HepG2 (cell line): ENCODE data around the gene CNNM4. TPM values are rescaled to one million over a fixed set of nuclear protein-coding genes. Genes with fewer than 3 reads are reported as not detected.
A peak's percentile ranks its signal among the peaks of the same experiment; 100 is the strongest.

Experiments used
- ATAC-seq: fragments of 200-7000 bp; cut with Tn5 transposase; 3 replicates; pipeline ENCODE4 v1.9.1; 2020; ENCODE audit warnings: mild to moderate bottlenecking, moderate library complexity
- BruUV-seq: library from RNA; stranded (reverse); fragments of 400-500 nt; replicated peaks from 2 replicates; lab custom pipeline; 2021; lab: Mats Ljungman, UMichigan
- CTCF ChIA-PET: fragments of 300-600 bp; formaldehyde crosslinking; extraction: SDS; loops from one replicate; lab custom pipeline; 2021; ENCODE audit warnings: low total read pairs, inconsistent platforms, low intra/inter-chr PET ratio; lab: Yijun Ruan, JAX
- POLR2A ChIA-PET: fragments of 350-600 bp; sonication (Branson Sonifier 250); formaldehyde crosslinking; loops from one replicate; lab custom pipeline; 2020; ENCODE audit warnings: antibody characterized with exemption, inconsistent platforms; lab: Yijun Ruan, JAX
- DNase-seq: peaks from one replicate; pipeline ENCODE4 v3.0.0-alpha.2; 2015; ENCODE audit warnings: low spot score
- FAIRE-seq: peaks from 3 replicates; lab custom pipeline; 2011; peaks lifted over from hg19 to GRCh38; lab: Jason Lieb, UNC
- H2AFZ ChIP-seq: one replicate; pipeline ENCODE4 v1.6.1; 2011; ENCODE audit warnings: low read length, inconsistent platforms
- H3K27ac ChIP-seq: fragments of 300-600 bp; 3 replicates; pipeline ENCODE4 v1.8.0; 2011; ENCODE audit warnings: mixed run types, mild to moderate bottlenecking, mixed read lengths, low read length, inconsistent platforms; ENCODE audit not compliant: insufficient read depth; ENCODE audit errors: extremely low read length
- H3K27me3 ChIP-seq, 2 experiments: fragments of 200-600 bp in 1 of 2; 2 replicates in 1 of 2; 3 replicates in 1 of 2; pipeline versions ENCODE4 v1.6.0 to v1.8.0; 2011; ENCODE audit warnings: low read length in 2 of 2, mild to moderate bottlenecking in 2 of 2, moderate library complexity in 2 of 2, inconsistent platforms in 1 of 2; ENCODE audit not compliant: insufficient read depth in 2 of 2, control insufficient read depth in 1 of 2
- H3K36me3 ChIP-seq, 2 experiments: fragments of 200-600 bp in 1 of 2; replicated peaks in 1 of 2; 2 replicates in 1 of 2; 3 replicates in 1 of 2; pipeline versions ENCODE4 v1.5.1 to v1.8.0; 2011; ENCODE audit warnings: low read length in 2 of 2, inconsistent platforms in 1 of 2; ENCODE audit not compliant: insufficient read depth in 2 of 2, control insufficient read depth in 1 of 2
- H3K4me1 ChIP-seq: 2 replicates; pipeline ENCODE4 v1.5.1; 2012; ENCODE audit warnings: low read length, inconsistent platforms; ENCODE audit not compliant: insufficient read depth
- H3K4me2 ChIP-seq: 2 replicates; pipeline ENCODE4 v1.6.0; 2011; ENCODE audit warnings: low read depth, low read length, inconsistent platforms
- H3K4me3 ChIP-seq, 3 experiments: fragments of 200-600 bp in 1 of 3; sonication (generic), shearing (Covaris generic) in 1 of 3; replicated peaks in 1 of 3; 2 replicates each; pipeline ENCODE4 v1.5.1; 2011 to 2016; ENCODE audit warnings: low read length in 3 of 3, inconsistent platforms in 2 of 3, low read depth in 2 of 3, mild to moderate bottlenecking in 2 of 3, control low read depth in 1 of 3, mixed read lengths in 1 of 3; ENCODE audit not compliant: insufficient read depth in 1 of 3
- H3K79me2 ChIP-seq: one replicate; pipeline ENCODE4 v1.6.1; 2011; ENCODE audit warnings: low read length, inconsistent platforms; ENCODE audit not compliant: insufficient read depth
- H3K9ac ChIP-seq: 2 replicates; pipeline ENCODE4 v1.6.0; 2011; ENCODE audit warnings: mild to moderate bottlenecking, low read depth, low read length, inconsistent platforms; ENCODE audit not compliant: insufficient read depth
- H3K9me3 ChIP-seq: 2 replicates; pipeline ENCODE4 v1.5.1; 2012; ENCODE audit warnings: mild to moderate bottlenecking, low read length
- H4K20me1 ChIP-seq: 2 replicates; pipeline ENCODE4 v1.6.0; 2011; ENCODE audit warnings: inconsistent platforms, mild to moderate bottlenecking, low read length, moderate library complexity; ENCODE audit not compliant: insufficient read depth
- ARNT2 ChIP-seq: sonication (generic); formaldehyde crosslinking; IDR thresholded peaks from 2 replicates; pipeline ENCODE4 v1.8.0; 2022; ENCODE audit warnings: mild to moderate bottlenecking, low read depth, missing genetic modification reagents, moderate library complexity
- EP300 ChIP-seq, 3 experiments: sonication (generic) in 1 of 3; formaldehyde crosslinking in 1 of 3; IDR thresholded peaks; 2 replicates each; pipeline versions ENCODE4 v1.5.1 to v1.6.1; 2011 to 2020; ENCODE audit warnings: low read depth in 2 of 3, low read length in 2 of 3, borderline replicate concordance in 1 of 3, improper control_type of control experiment in 1 of 3, mild to moderate bottlenecking in 1 of 3, missing genetic modification reagents in 1 of 3, moderate library complexity in 1 of 3
- GATAD2A ChIP-seq: IDR thresholded peaks from 2 replicates; pipeline ENCODE4 v1.6.1; 2016
- GLI4 ChIP-seq: sonication (generic); formaldehyde crosslinking; IDR thresholded peaks from 2 replicates; pipeline ENCODE4 v1.5.1; 2020; ENCODE audit warnings: missing genetic modification reagents, mild to moderate bottlenecking, moderate library complexity, borderline replicate concordance
- HIVEP1 ChIP-seq: sonication (generic); formaldehyde crosslinking; IDR thresholded peaks from 2 replicates; pipeline ENCODE4 v1.4.0; 2020; ENCODE audit warnings: mild to moderate bottlenecking, missing genetic modification reagents
- HNF4A ChIP-seq: sonication (generic); formaldehyde crosslinking; IDR thresholded peaks from 2 replicates; pipeline ENCODE4 v1.4.0; 2020; ENCODE audit warnings: missing genetic modification reagents
- ISL2 ChIP-seq: sonication (generic); formaldehyde crosslinking; IDR thresholded peaks from 2 replicates; pipeline ENCODE4 v1.5.0; 2020; ENCODE audit warnings: missing genetic modification reagents
- PAX8 ChIP-seq: sonication (generic); formaldehyde crosslinking; IDR thresholded peaks from 2 replicates; pipeline ENCODE4 v1.8.0; 2022; ENCODE audit warnings: mild to moderate bottlenecking, missing genetic modification reagents, borderline replicate concordance
- PLSCR1 ChIP-seq: sonication (generic); formaldehyde crosslinking; IDR thresholded peaks from 2 replicates; pipeline ENCODE4 v1.5.0; 2020; ENCODE audit warnings: missing genetic modification reagents, mild to moderate bottlenecking, borderline replicate concordance
- TCF7L2 ChIP-seq: IDR thresholded peaks from 2 replicates; pipeline ENCODE4 v1.6.1; 2011; ENCODE audit warnings: mild to moderate bottlenecking, low read depth, low read length, moderate library complexity
- ZNF232 ChIP-seq: sonication (generic); formaldehyde crosslinking; IDR thresholded peaks from 2 replicates; pipeline ENCODE4 v1.4.0; 2020; ENCODE audit warnings: missing genetic modification reagents, borderline replicate concordance
- ZNF282 ChIP-seq: fragments of 450-650 bp; IDR thresholded peaks from 2 replicates; pipeline ENCODE4 v1.6.1; 2018; ENCODE audit not compliant: partially characterized antibody
- ZNF3 ChIP-seq: IDR thresholded peaks from 2 replicates; pipeline ENCODE4 v1.7.0; 2017; ENCODE audit warnings: inconsistent platforms
- ZNF333 ChIP-seq: sonication (generic); formaldehyde crosslinking; IDR thresholded peaks from 2 replicates; pipeline ENCODE4 v1.4.0; 2020; ENCODE audit warnings: mild to moderate bottlenecking, missing genetic modification reagents, borderline replicate concordance
- ZNF512B ChIP-seq: sonication (generic); formaldehyde crosslinking; IDR thresholded peaks from 2 replicates; pipeline ENCODE4 v1.5.1; 2020; ENCODE audit warnings: missing genetic modification reagents, mild to moderate bottlenecking, borderline replicate concordance
- ZNF704 ChIP-seq: sonication (generic); formaldehyde crosslinking; IDR thresholded peaks from 2 replicates; pipeline ENCODE4 v1.8.1; 2023; ENCODE audit warnings: mild to moderate bottlenecking, inconsistent platforms, moderate library complexity, missing genetic modification reagents, borderline replicate concordance
- ZNF782 ChIP-seq: sonication (generic); formaldehyde crosslinking; IDR thresholded peaks from 2 replicates; pipeline ENCODE4 v1.4.0; 2020; ENCODE audit warnings: missing genetic modification reagents, mild to moderate bottlenecking, borderline replicate concordance
- WGBS: methylation state at CpG from one replicate; pipeline ENCODE4 v1.1.6; 2017; ENCODE audit warnings: low lambda C conversion rate; 5-methylcytosine and 5-hydroxymethylcytosine counted together
- in situ Hi-C: cut with HindIII; loops from 2 replicates; pipeline ENCODE4 v1.10.0; 2017; ENCODE audit warnings: low pct_unique_long_range_greater_than_20kb; ENCODE audit not compliant: extremely low pct_ligation_motif_present
- intact Hi-C: fragments of 100-400 bp; cut with micrococcal nuclease; formaldehyde crosslinking; loops from one replicate; pipeline ENCODE4 v1.10.0; 2022; ENCODE audit not compliant: unreplicated experiment
- polyA plus RNA-seq, 8 experiments: library from polyadenylated mRNA; depleted of rRNA in 3 of 8; stranded (reverse) in 7 of 8; unstranded in 1 of 8; fragments of >200 nt; fragmentation: Illumina TruSeq in 4 of 8; extraction: Trizol in 4 of 8; gene quantifications; 2 replicates each; pipeline versions ENCODE4 v1.2.1 to v1.2.3, GENCODE V29; 2011 to 2016; ENCODE audit warnings: low read depth in 4 of 8, missing spikeins in 1 of 8, mixed read lengths in 1 of 8; ENCODE audit not compliant: insufficient read depth in 1 of 8
- total RNA-seq, 5 experiments: library from RNA; depleted of rRNA; stranded (reverse); fragments of >200 nt; fragmentation: Illumina TruSeq; extraction: Trizol; gene quantifications; 2 replicates each; pipeline ENCODE4 v1.2.3, GENCODE V29; 2016; ENCODE audit warnings: low read depth in 1 of 5

Gene CNNM4
- total and polyA plus RNA-seq, 2 of the 13 experiments (the other 11 are each of a cell fraction or from before 2014, with no cell fraction given) = 5.9 to 8.4 TPM

GRCh38 chr2:96792772-96793749 is 32.4 kb downstream of the CNNM4 start (continued):
- TF ChIP-seq ZNF232 (no peak), HNF4A (CRISPR knock-in tag) (peak; percentile 53), TCF7L2 (no peak), PLSCR1 (no peak), ZNF3 (no peak), PAX8 (CRISPR knock-in tag) (no peak), GATAD2A (CRISPR knock-in tag) (0 out of 2 replicates have a peak, but pooled peaks have one; percentile 16), ISL2 (CRISPR knock-in tag) (no peak), HIVEP1 (CRISPR knock-in tag) (no peak), ZNF782 (CRISPR knock-in tag) (no peak), ARNT2 (CRISPR knock-in tag) (no peak)

- ChIA-PET CTCF (no interaction called here), POLR2A (no interaction called here)
- H4K20me1 ChIP-seq = no peaks in the 10 kb centered on the region
- H3K4me1 ChIP-seq = peaks cover 17% of the 10 kb centered on the region
- in situ Hi-C loops = no loop called here
- ATAC-seq (no peak), DNase-seq (no peak), FAIRE-seq (no peak)
- no peaks in the 10 kb centered on the region for H3K79me2 ChIP-seq
- H3K4me2 ChIP-seq = no peak overlapping the region
- no peak overlapping the region for H3K27ac ChIP-seq
- intact Hi-C loops = no loop called here
- BruUV-seq = no TSS peak
- H3K9ac ChIP-seq = no peak overlapping the region
- peaks cover 2 to 7% of the 10 kb centered on the region in 2 experiments; a peak in 2 of 5 replicates for H3K36me3 ChIP-seq
- no peaks in the 10 kb centered on the region for H3K9me3 ChIP-seq
- H2AFZ ChIP-seq = no peak overlapping the region
- H3K4me3 ChIP-seq = no peak overlapping the region
- H3K27me3 ChIP-seq = no peaks in the 10 kb centered on the region
- 91% methylated on average over 6 of the region's 6 CpGs for WGBS
- TF ChIP-seq ZNF512B (CRISPR knock-in tag) (no peak), GLI4 (CRISPR knock-in tag) (no peak), ZNF333 (CRISPR knock-in tag) (no peak), EP300 (IDR thresholded peaks at IDR 0.05; ENCODE audit: low read depth in 2 of 2, low read length in 2 of 2) (no peak), EP300 (CRISPR knock-in tag; IDR thresholded peaks at IDR 0.05; ENCODE audit: borderline replicate concordance) (no peak), ZNF704 (no peak), ZNF282 (no peak)
These were observed 34.4 kb downstream of the CNNM4 start for GRCh38 chr2:96795076-96795475.
